HG03354 (cell line): ENCODE measurements around the gene PDLIM5.

Source experiments
- ATAC-seq: cut with Tn5 transposase; IDR thresholded peaks from one replicate; pipeline ENCODE4 v1.9.1; 2021; ENCODE audit warnings: mild to moderate bottlenecking; ENCODE audit not compliant: unreplicated experiment, poor library complexity, severe bottlenecking

Gene PDLIM5

GRCh38 chr4:94669672-94670664, 218.2 kb downstream of the PDLIM5 start:
- ATAC-seq: no peak

GRCh38 chr4:94671113-94671512, 219.4 kb downstream of the PDLIM5 start:
- no peak for ATAC-seq

- ATAC-seq: no peak
These were observed 222.2 kb downstream of the PDLIM5 start for GRCh38 chr4:94673961-94674360.

- no peak for ATAC-seq
These were observed 225.2 kb downstream of the PDLIM5 start for GRCh38 chr4:94676970-94677369.

- ATAC-seq: no peak
These were observed 227.2 kb downstream of the PDLIM5 start for GRCh38 chr4:94678896-94679295.

GRCh38 chr4:94680176-94680862, 228.6 kb downstream of the PDLIM5 start:
- ATAC-seq: no peak

GRCh38 chr4:94686086-94686485, 234.3 kb downstream of the PDLIM5 start:
- ATAC-seq: no peak

- ATAC-seq: no peak
These were observed 237.6 kb downstream of the PDLIM5 start for GRCh38 chr4:94689155-94689860.

- ATAC-seq: no peak
These were observed 239.1 kb downstream of the PDLIM5 start for GRCh38 chr4:94690851-94691254.

GRCh38 chr4:94691552-94691951, 239.8 kb downstream of the PDLIM5 start:
- ATAC-seq: no peak

GRCh38 chr4:94695384-94695783, 243.6 kb downstream of the PDLIM5 start:
- ATAC-seq: no peak

- ATAC-seq: no peak
These were observed 246.4 kb downstream of the PDLIM5 start for GRCh38 chr4:94698187-94698586.

GRCh38 chr4:94700298-94700697, 248.6 kb downstream of the PDLIM5 start:
- ATAC-seq: no peak

- no peak for ATAC-seq
These were observed 250.0 kb downstream of the PDLIM5 start for GRCh38 chr4:94701631-94702300.

GRCh38 chr4:94711635-94712034, 259.9 kb downstream of the PDLIM5 start:
- ATAC-seq: no peak

GRCh38 chr4:94714365-94715160, 262.8 kb downstream of the PDLIM5 start:
- ATAC-seq: no peak

GRCh38 chr4:94715726-94716125, 264.0 kb downstream of the PDLIM5 start:
- no peak for ATAC-seq
